Measurements from ENCODE around the gene SPATA18. TPM values are rescaled to one million over a fixed set of nuclear protein-coding genes. Genes with fewer than 3 reads are reported as not detected.

The SPATA18 gene
- total RNA-seq, 4 donors from 2014 or later: 8.5 to 31.8 (median 11.8) TPM

GRCh38 chr4:52054254-52054653 lies 3.1 kb downstream of the SPATA18 start:
- DNase-seq (ENCODE audit: low spot score in 2 of 2): no peak
- 92 to 97% methylated on average over 3 of the region's 3 CpGs for WGBS, 2 donors
- H3K4me3 ChIP-seq (ENCODE audit: low read depth, poor library complexity, severe bottlenecking): no peak overlapping the region
- intact Hi-C loops (cut with DNase I; ENCODE audit: low total_unique reads): no loop called here
- TF ChIP-seq, protein P1, sequence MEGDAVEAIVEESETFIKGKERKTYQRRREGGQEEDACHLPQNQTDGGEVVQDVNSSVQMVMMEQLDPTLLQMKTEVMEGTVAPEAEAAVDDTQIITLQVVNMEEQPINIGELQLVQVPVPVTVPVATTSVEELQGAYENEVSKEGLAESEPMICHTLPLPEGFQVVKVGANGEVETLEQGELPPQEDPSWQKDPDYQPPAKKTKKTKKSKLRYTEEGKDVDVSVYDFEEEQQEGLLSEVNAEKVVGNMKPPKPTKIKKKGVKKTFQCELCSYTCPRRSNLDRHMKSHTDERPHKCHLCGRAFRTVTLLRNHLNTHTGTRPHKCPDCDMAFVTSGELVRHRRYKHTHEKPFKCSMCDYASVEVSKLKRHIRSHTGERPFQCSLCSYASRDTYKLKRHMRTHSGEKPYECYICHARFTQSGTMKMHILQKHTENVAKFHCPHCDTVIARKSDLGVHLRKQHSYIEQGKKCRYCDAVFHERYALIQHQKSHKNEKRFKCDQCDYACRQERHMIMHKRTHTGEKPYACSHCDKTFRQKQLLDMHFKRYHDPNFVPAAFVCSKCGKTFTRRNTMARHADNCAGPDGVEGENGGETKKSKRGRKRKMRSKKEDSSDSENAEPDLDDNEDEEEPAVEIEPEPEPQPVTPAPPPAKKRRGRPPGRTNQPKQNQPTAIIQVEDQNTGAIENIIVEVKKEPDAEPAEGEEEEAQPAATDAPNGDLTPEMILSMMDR (IDR thresholded peaks at IDR 0.05): no peak
- no peak for TF ChIP-seq POLR2A (IDR thresholded peaks at IDR 0.05)

DNA sequence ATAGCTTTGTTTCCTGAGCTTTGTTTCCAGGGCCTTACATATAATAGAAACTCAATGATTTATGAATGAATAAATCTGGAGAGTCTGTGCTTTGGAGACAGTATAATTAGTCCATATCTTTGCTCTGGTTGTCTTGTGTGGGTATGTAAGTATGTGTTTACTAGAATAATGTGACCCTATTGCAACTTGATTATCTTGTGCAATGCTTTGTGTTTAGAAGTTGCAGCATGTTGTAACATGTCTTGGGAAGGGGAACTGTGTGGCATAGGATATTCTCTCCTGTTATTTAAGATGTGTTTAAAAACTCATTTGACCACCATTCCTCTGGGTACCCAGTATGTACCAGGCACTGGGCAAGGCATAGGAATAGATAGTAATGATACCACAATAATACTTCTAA lies 6.1 kb downstream of the SPATA18 start:
- no peak for DNase-seq (ENCODE audit: low spot score in 2 of 2)
- no peak overlapping the region for H3K4me3 ChIP-seq (ENCODE audit: low read depth, poor library complexity, severe bottlenecking)
- TF ChIP-seq, protein P1 (IDR thresholded peaks at IDR 0.05): no peak
- TF ChIP-seq POLR2A (IDR thresholded peaks at IDR 0.05): no peak
- intact Hi-C loops (cut with DNase I; ENCODE audit: low total_unique reads): no loop called here

DNA sequence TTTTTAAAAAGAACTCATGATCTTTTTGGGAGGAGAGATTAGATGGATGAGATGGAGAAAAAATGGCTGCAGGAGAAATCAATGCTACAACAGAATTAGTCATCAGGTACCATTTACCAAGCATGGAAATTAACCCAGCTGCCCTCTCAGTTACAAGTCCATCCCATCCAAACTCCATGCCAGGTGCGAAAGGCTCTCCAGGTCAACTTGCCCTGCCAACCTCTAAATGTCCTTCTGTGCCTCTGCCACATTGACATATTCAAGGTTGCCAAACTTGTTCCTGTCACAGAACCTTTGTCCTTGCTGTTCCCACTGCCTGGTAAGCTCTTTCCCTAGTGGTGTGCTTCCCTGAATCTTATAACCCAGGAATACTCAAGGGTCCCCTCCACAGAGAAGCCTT lies 7.2 kb downstream of the SPATA18 start:
- intact Hi-C loops (cut with DNase I; ENCODE audit: low total_unique reads): no loop called here
- TF ChIP-seq, protein P1 (IDR thresholded peaks at IDR 0.05): no peak
- TF ChIP-seq POLR2A (IDR thresholded peaks at IDR 0.05): no peak
- 82 to 89% methylated on average over 1 of the region's 1 CpG for WGBS, 2 donors

DNA sequence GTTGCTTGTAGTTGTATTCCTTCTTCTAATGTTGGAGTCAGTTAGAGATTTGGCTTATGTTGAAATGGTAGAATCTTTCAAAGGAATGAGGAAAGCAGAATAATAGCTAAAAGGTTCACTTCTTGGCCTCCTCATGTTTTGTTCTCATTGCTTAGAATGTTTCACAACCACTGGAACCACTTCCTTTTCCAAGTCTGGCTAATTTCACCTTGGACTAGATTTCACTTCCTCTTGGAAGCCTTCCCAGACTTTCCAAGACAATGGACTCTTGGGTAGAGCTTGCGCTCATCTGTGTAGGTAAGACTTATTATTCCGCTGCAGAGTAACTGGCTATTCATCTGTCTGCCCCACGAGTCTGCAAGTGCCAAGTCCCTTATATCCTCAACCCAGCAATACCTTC lies 8.3 kb downstream of the SPATA18 start:
- 38 to 45% methylated on average over 3 of the region's 3 CpGs for WGBS, 2 donors
- no peak overlapping the region for H3K4me3 ChIP-seq (ENCODE audit: low read depth, poor library complexity, severe bottlenecking)
- TF ChIP-seq, protein P1 (IDR thresholded peaks at IDR 0.05): no peak
- TF ChIP-seq POLR2A (IDR thresholded peaks at IDR 0.05): no peak
- DNase-seq (ENCODE audit: low spot score in 2 of 2): peak in 1 of 2 donors; percentile 19
- intact Hi-C loops (cut with DNase I; ENCODE audit: low total_unique reads): no loop called here

More for the DNA sequence above, 7.2 kb downstream of the SPATA18 start:
- no peak overlapping the region for H3K4me3 ChIP-seq (ENCODE audit: low read depth, poor library complexity, severe bottlenecking)
- DNase-seq (ENCODE audit: low spot score in 2 of 2): no peak

GRCh38 chr4:52069571-52069970 lies 18.5 kb downstream of the SPATA18 start:
- DNase-seq (ENCODE audit: low spot score in 2 of 2): no peak
- 56 to 68% methylated on average over 1 of the region's 1 CpG for WGBS, 2 donors
- intact Hi-C loops (cut with DNase I; ENCODE audit: low total_unique reads): no loop called here
- TF ChIP-seq, protein P1 (IDR thresholded peaks at IDR 0.05): no peak
- no peak for TF ChIP-seq POLR2A (IDR thresholded peaks at IDR 0.05)
- H3K4me3 ChIP-seq (ENCODE audit: low read depth, poor library complexity, severe bottlenecking): no peak overlapping the region

DNA sequence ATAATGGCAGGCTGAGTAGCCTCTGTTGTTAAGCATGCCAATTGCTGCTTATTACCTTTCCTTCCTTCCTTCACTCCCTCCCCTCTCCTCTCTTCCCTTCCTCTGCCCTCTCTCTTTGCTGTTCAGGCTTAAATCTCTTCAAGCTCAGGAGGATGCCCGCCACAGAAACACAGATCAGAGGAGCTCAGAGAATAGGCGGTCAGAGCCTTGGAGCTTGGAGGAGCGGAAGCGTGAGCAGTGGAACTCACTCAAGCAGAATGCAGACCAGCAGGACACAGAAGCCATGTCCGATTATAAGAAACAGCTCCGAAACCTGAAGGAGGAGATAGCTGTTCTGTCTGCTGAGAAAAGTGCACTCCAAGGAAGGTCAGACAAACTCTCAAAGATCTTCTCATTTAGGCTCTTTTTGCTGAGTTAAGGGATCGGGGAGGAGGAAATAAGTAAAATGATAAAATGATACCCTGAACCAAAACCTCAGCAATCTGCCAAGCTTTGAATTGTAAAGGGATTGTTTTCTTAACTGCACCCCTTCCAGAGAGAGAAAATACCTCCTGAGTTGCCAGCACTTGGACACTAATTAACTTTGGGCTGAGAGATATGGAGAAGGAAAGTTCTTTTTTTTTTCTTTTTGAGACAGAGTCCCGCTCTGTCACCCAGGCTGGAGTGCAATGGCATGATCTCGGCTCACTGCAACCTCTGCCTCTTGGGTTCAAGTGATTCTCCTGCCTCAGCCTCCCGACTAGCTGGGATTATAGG lies 20.9 kb downstream of the SPATA18 start:
- WGBS, 2 donors: 91 to 94% methylated on average over 10 of the region's 10 CpGs
- no peak overlapping the region for H3K4me3 ChIP-seq (ENCODE audit: low read depth, poor library complexity, severe bottlenecking)
- intact Hi-C loops (cut with DNase I; ENCODE audit: low total_unique reads): no loop called here
- DNase-seq (ENCODE audit: low spot score in 2 of 2): no peak
- TF ChIP-seq, protein P1 (IDR thresholded peaks at IDR 0.05): no peak
- no peak for TF ChIP-seq POLR2A (IDR thresholded peaks at IDR 0.05)
